Right forelimb (tissue), 1 donor: ENCODE measurements around the gene TCF7L2.

Source experiments
- DNase-seq: peaks from one replicate; pipeline ENCODE4 v3.0.0-alpha.2; 2018

Gene TCF7L2

DNA sequence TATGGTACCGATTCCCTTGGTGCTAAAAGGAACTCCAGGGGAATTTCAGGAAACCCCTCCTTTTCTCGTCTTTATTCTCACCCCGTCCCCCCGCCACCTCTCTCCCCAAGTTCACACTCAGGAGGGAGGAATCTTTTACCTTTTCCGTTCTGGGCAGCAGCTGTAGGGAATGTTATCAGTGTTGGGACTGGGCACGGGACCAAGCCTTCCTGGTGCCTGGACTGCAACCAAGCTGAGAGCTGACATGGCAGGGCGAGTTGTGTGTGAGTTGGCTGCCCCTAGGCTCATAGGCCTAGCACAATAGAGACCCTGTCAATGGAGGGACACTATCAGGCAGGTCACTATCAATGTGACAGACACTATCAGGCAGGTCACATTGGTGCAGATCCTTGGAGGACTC lies 121.4 kb downstream of the TCF7L2 start:
- DNase-seq, result no peak

DNA sequence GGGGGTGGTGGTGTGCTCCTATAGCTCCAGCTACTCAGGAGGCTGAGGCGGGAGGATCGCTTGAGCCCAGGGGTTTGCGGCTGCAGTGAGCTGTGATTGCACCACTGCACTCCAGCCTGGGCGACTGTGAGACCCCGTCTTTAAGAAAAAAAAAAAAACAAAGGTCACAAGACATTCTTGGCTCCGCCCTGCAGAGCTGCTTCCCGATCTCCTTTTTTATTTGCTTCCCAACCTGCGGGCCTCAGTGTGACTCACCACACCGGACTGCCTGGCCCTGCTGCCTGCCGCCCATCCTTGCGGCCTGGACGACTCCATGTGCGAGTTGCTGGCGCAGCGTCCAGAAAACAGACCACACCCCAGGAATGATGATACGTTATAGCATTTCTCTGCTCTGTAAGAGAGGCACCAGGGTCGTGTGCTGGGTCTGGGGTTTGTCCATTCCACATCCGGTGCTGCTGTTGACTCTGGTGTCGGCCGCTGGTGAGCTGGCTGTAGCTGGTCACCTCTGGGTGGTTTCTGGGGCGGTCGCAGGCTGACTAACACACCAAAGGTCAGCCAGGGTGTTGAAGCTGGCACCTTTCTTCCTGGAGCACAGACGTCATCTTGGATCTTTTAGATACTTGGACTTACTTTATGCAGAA lies 123.6 kb downstream of the TCF7L2 start:
- peak; percentile 61 for DNase-seq

DNA sequence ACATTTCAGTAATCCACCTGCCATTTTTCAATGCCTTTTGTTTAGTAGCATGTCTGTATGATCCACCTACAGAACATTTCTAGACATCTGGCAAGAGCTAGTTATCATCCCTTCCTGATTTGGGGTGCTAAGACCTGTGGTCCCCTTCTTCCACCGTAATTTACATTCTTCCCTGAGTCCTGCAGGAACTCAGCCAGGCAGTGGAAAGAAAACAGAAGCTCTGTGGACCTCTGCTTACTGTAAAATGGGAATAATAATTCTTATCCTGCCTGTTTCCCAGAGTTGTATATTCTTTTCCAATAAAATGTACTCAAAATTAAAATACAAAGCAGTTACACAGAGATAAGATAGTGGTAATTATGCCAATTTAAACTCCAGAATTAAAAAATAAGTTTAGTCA lies 126.9 kb downstream of the TCF7L2 start:
- DNase-seq, result no peak

DNA sequence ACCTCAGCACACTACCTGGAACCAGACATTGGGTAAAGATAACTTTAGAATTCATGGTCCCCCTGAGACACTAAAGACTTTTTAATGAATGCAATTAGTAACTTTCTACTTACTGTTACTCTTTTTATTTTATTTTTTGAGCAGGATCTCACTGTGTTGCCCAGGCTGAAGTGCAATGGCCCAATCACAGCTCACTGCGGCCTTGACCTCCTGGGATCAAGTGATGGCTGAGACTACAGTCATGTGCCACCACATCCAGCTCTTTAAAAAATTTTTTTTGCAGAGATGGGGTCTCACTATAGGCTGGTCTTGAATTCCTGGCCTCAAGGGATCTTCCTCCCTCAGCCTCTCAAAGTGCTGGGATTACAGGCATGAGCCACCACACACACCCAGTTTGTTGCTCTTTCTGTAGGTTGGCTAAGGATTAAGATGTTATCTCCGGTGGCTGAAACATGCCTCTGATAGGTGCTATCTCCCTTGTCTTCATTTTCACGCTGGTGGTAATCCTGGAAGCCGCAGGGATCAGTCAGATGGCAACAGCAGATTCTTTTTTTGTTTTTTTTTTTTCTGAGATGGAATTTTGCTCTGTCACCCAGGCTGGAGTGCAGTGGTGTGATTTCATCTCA lies 128.3 kb downstream of the TCF7L2 start:
- DNase-seq, result no peak

DNA sequence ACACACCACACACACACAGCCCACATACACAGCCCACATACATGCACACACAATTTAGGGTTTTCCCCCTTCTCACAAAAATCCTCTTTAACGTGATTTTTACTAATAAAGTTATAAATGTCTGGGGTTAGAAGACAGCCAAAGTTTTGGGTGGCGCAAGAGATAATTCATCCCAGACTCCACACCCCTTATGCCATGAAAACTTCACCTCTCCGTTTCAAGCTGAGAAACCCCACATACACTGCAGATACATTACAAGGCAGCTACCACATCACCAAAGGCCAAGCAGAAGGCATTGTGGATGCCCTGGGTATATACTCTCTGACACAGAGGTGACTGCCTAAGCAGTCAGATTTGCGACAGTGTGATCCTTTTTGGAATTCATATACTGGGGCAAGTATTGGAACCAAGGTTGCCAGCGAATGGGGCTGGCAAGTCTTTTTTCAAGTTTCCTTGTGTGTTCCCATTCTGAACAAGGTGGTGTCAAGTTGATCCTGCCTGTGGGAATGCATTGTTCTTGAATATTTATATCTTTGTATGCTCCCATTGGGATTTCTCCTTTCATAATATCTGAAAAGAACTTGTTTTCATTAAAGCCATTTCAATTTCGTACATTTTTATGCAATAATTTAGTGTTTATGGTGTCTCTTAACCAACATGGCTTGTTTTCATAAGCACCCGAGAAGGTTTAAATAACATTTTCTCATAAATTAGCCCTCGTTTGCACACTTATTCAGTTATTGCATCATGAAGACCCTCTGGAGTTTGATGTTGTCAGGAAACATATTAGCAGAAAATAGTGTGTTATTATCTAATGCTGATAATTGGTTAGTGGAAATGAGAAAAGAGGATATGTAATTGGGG lies 130.2 kb downstream of the TCF7L2 start:
- DNase-seq, result no peak

DNA sequence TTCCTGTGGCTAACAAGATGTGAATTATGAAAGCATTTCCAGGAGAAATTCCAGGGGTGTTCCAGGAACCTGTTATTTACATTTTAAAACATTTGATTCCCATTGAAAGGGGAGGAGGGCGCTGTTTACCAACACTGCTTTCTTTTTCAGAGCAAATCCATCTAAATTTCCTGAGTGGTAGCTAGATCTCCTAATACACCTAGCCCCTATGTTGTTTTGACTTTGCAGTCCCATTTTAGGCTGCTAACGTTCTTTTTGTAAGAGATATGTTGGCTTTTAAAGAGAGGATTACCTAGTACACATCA lies 130.8 kb downstream of the TCF7L2 start:
- DNase-seq, result no peak

DNA sequence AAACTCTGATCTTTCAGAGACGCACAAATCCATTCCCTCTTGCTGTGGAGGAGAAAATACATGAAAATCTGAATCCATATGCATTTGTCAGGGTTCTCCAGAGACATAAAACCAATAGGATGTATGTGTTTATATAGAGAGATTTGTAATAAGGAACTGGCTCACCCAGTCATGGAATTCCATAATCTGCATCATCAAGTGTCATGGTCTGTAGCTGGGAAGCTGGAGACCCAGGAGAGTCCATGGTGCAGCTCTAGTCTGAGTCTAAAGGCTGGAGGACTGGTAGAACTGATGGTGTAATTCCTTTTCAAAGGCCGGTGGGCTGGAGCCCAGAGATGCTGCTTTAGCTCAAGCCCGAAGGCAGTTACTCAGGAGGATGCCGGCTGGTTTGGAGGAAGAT lies 134.0 kb downstream of the TCF7L2 start:
- no peak for DNase-seq

DNA sequence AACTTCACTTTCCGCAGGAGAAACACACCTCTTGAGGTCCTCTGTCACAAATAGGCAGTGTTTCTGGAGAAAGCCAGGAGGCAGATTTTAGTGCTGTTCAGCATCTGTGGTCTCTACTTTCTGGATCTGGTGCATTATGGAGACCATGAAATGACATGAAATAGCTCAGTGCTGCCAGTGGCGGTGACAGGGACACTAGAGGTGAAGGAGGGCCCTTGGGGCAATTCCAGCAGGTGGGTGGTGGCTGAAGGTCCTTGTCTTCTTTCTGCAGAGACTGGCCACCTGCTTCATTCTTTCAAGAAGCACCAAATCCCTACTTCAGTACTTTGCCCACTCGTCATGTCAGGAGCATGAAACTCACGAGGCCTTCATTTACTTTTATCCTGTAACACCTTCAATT lies 135.7 kb downstream of the TCF7L2 start:
- DNase-seq, result no peak

DNA sequence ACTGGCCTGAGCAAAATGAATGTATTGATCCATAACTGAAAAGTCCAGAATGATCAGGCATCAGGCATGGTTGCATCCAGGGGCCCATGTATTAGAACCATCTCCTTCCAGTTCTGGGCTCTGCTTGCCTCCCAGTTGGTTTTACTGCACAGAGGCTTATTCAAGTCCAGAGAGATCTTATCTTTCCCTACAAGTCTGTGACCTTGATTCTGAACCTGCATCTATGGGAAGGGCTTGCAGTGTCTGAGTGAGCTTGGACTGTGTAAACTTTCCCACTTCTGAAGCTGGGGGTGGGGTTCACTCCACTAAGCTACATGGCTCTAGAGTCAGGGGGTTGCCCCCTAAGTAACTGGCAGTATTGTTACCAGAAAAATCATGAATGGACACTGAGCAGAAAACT lies 136.2 kb downstream of the TCF7L2 start:
- DNase-seq, result no peak

DNA sequence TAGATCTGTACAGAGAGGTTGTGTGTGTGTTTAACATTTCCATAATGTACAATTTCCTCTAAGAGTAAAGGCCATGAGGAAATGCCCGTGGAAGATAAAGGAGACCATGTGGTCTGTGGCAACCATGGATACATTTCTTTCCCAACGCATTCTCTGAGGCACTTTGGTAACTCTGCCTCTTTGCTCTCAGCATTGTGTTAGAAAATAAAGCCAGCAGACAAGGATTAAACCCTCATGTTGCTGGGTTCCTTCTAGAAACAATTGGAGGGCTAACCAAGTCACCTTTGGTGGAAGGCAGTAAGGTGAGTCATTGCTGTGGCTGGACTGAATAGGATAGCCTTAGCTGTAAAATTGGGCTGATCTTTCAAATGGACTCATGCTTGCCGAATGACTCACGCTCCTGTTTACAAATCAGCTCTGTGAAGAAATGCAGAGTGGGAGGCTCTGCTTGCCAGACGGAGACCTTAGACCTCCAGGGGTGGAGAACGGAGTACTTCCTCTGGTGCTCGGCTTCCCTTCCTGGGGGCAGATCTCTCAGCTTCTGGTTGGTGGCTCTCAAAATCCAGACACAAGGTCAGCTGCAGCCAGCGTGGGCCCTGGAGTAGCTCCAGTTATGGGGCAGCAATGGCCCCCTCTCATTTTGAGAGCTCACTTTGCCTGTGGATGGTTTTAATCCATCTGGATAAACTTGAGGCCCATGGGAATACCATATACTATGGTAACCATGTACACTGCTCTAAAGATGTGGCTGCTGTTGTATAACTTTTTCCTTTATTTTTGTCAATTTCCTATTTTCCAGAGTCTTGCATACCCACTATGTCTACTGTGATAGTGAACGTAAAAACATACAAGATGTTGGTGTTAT lies 137.3 kb downstream of the TCF7L2 start:
- no peak for DNase-seq

DNA sequence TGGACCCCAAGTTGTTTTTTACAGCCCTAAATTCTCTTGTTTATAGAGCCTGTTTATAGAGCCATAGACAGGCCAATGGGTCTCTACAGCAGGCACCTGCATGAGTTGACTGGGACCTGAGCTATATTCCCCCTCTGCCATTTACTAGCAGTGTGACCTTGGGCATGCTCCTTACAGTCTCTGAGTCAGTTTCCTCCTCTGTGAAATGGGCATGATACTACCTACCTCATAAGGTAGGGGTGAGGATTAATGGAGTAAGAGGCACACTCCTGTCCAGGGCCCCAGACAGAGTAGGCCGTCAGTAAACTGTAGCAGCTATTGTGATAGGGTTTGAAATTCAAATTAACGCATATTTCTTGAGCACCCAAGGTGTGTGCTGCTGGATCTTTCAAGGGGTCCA lies 138.1 kb downstream of the TCF7L2 start:
- DNase-seq, result no peak

DNA sequence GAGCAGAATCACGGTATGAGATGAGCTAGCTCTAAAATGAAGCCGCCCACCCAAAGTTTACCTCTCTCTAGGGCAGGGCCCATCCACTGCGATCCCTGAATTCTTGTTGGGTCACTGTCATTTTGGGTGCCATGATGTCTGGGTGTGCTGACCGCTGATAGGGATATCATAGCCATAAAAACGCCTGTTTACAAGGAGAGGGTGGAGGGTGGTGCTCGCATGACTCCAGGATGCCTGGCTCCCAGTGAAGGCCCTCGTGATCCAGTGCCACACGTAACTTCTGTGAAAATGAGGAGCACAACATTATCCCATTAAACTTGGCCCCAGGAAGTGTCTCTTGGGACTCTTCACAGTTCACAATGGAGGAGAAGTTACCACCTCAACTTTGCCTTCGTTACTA lies 139.5 kb downstream of the TCF7L2 start:
- no peak for DNase-seq

DNA sequence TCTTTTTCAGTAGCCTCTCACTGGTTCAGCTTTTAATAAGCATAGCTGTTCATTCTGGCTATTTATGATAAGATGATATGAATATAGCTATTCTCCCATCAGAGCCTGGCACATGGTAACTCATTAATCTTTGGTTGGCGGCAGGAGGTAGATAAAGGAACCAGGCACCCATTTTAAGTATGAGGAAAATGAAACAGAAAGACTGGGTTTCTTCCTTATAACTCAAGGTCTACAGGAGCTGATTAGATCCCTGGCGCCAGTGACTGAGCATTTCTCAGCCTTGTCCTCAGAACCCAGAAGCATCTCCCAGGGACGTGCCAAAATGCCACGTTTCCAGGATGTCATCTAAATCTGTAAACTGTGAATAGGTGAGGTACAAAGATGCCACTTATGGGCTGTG lies 141.9 kb downstream of the TCF7L2 start:
- DNase-seq, result no peak

DNA sequence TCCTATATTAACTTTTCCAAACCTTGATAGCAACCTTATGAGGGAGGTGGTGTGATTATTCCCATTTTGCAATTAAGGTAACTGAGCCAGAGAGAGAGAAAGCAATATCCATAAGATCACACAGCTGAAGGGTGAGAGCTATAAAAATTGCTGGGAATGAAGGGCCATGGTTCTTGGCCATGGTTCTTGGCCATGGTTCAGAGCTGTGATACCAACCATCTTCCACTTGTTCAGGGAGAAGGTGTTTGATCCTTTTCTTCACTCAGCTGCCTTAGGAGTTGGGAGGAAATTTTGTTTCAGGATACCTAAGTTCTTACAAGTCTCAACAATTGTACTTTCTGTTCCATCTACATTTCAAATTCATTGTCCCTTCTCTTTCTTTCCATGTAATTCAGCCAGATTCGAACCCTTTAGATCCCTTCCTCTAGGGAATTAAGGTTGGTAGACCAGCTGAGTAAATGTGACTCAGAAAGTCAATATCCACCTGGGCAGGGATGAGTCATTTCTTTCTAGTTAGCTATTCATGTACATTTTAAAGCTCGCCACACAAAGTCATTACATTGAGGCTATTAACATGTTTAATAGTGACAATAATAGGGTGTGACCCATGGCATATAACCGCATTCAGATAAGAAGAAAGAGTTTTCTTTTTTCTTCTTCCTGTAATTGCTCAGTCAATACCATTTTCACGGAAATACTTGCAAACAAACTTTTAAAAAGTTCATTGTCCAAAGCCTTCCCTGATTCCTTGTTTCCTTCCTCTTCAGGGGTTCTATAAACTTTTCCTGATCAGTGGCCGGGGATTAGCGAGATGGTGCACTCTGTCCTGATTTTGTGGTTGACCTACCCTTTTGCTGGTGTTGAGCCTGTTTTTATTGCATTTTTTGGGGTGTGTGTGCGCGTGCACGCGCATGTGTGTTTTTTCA lies 143.4 kb downstream of the TCF7L2 start:
- DNase-seq, result no peak

DNA sequence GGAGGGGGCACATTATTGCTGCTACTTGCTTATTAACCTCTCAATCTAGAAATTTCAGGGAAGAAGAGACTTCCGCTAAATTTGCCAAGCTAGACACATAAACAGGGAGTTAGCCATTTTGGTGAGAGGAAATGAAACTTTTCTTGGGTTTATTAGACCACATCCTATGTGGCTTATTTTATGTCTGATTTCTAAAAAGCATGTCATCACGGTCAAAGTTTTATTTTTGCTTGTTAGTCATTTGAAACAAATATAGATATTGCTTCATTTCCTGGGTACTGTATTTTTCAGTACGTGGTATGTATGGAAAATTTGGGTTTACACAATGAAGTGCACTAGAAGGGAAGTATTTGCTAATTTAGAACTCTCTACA lies 144.1 kb downstream of the TCF7L2 start:
- DNase-seq, result no peak

DNA sequence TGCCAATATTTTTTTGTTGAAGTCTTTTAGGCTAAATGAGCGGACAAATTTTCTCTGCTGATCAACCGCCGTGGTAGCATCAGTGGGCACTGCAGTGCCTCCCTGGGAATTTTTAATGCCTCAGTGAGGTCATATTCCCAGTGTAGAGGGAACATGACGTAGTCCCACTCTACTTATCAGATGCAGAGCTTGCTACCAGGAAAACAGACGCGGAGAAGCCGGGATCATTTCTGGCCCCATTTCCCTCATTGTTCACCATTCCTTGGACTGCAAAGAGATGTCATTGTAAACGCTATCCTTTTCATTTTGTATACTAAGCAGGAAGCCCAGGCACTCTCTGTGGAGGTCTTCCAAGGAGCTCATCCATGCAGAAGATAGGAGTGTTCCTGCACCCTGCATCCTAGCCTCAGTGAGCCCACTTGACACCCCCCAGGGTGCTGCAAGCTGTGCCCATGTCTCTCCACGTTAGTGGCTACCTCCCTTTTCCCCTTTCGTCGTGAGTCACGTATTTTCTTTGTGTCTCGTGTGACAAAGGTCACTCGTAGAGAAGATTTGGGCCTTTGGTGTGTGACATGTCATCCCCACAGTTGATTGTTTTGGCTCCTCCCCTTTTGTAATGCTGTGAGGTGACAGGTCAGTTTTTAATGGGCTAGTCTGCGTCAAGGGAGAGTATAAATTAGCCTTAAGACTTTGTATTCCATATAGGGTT lies 145.5 kb downstream of the TCF7L2 start:
- DNase-seq, result no peak

DNA sequence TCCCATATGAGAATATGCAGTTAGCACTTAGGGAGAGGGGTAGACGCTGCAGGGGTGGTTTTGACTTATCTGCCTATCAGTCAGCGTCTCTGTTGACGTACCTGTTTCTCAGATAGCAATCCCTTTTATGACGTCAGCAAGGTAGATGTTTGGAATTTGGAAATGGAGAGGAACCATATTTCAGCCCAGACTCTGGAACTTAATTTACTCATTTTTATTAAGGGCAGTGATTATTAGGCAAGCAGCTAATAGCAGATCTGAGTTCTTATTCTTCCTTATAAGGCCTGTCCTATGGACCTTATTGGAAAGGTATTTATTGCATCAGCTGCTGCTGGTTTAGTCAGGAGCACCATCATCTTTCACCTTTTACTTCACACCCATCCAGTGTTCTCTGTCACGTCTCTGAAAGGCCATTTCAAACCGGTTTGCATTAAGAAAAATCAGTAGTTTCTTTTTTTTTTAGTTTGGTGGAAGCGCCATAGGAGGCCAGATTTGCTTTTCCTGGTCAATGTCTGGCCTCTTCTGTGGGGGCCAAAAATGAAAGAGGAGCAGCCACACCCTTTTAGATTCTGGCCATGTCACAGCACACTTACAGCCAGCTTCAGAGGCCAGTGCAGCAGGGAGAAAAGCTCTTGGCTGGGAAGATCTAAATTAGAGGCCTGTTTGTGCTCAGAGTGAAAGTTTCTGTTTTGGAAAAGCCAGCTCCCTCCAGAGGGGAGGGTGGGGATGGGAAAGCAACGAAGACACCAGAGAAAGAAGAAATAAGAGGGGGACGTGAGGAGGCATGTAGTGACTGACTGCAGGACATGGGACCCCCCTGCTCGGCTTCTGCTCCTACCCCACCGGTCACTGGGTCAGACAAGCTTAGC lies 146.3 kb downstream of the TCF7L2 start:
- no peak for DNase-seq

DNA sequence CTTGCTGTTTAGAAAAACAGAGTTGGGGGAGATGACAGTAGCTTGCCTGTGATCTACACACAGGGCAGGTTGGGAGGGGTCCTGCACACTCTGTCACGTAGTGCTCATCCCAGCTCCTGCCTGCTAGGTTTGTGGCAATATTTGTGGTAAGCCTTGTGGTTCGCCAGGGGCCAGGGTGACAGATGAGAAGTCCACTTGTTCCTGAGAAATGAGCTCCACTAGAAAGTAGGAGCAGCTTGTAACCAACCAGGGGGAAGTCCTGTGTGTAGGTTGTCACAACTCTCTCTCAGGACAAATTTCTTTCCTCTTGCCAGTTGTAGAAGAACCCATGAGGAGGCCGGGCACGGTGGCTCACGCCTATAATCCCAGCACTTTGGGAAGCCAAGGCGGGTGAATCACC lies 147.0 kb downstream of the TCF7L2 start:
- no peak for DNase-seq

DNA sequence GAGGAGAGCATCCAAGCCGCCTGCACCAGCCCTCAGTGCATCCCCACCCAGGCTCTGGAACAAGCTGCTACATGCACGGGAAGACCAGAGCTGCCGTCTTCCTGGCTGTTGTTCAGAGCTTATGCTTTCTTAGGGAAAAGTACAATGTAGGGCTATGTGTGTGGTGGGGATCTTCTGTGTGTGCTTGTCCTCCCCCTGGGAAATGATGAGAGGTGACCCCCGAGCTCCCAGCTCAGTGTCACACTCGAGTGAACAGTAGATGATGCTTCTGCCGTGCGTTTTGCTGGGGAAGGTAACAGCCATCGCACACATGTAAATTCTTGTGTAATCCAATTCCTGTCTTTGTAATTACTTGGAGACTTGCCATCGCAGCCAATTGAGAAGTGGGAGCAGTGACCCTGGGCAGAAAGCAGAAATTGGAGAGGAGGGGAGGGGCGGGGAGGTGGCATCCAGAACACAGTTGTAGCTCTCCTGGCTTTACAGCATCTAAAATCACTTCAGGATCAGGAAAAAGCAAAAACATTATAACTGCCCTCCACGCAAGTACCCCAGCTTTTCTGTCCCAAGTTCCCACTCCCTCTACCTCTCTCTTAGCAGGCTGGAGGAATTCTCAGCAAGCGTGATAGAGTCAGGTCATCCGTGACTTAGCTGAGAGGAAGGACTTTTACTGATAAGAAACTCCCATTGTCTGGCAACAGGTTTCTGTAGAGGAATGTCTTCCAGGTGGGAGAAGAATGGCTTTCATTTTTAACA lies 149.6 kb downstream of the TCF7L2 start:
- no peak for DNase-seq

DNA sequence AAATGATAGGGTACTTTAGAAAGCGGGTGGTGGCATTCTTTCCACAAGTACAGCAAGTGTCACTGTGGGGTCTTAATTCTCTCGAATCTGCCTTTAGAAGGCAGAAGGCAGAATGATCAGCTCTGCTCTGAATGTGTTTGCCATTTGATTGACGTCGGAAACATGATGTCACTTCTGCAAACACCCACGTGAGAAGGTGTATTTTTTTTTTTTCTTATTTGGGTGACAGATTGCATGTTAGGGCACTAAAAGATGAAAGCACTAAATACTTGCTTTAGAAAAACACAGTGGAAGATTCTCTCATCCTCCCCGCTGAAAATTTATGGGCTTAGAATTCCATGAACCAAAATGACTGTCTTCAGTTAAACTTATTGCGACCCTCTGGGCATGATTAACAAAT lies 150.2 kb downstream of the TCF7L2 start:
- no peak for DNase-seq
